OCI-LY3 (cell line): ENCODE data around the gene TTC21B.

Source experiments
- H2AFZ ChIP-seq: fragments of 200-600, 300-600 bp; shearing (Covaris generic); 2 replicates; pipeline ENCODE4 v1.6.0; 2014; ENCODE audit warnings: antibody characterized with exemption, low read depth, low read length
- H3K27ac ChIP-seq: fragments of 200-600, 300-600 bp; sonication (generic); 2 replicates; pipeline ENCODE4 v1.5.1; 2014; ENCODE audit warnings: mild to moderate bottlenecking, low read length, moderate library complexity, mixed read lengths
- H3K27me3 ChIP-seq: fragments of 200-600, 300-600 bp; sonication (generic); 2 replicates; pipeline ENCODE4 v1.6.1; 2014; ENCODE audit warnings: low read depth, low read length, mixed read lengths
- H3K36me3 ChIP-seq: fragments of 200-600, 300-600 bp; sonication (generic); replicated peaks from 2 replicates; pipeline ENCODE3; 2014; ENCODE audit warnings: low read depth, low read length, mixed read lengths
- H3K4me1 ChIP-seq: fragments of 300-600, 200-600 bp; sonication (generic); 2 replicates; pipeline ENCODE4 v1.6.1; 2014; ENCODE audit warnings: low read length, mixed read lengths
- H3K4me2 ChIP-seq: fragments of 200-600, 300-600 bp; sonication (generic); 2 replicates; pipeline ENCODE4 v1.6.1; 2014; ENCODE audit warnings: low read length, mixed read lengths
- H3K4me3 ChIP-seq: fragments of 300-600, 200-600 bp; sonication (generic); 2 replicates; pipeline ENCODE4 v1.5.1; 2014; ENCODE audit warnings: antibody characterized with exemption, mild to moderate bottlenecking, low read length, moderate library complexity
- H3K79me2 ChIP-seq: fragments of 300-600, 200-600 bp; shearing (Covaris generic); 2 replicates; pipeline ENCODE4 v1.6.1; 2014; ENCODE audit warnings: mild to moderate bottlenecking, low read length, mixed read lengths
- H3K9ac ChIP-seq: fragments of 300-600, 200-600 bp; shearing (Covaris generic); 2 replicates; pipeline ENCODE4 v1.6.0; 2014; ENCODE audit warnings: mild to moderate bottlenecking, low read length, moderate library complexity
- H3K9me3 ChIP-seq: fragments of 200-600, 300-600 bp; shearing (Covaris generic); 2 replicates; pipeline ENCODE4 v1.6.1; 2014; ENCODE audit warnings: low read length, mixed read lengths; ENCODE audit not compliant: insufficient read depth
- H4K20me1 ChIP-seq: fragments of 200-600, 300-600 bp; sonication (generic); 2 replicates; pipeline ENCODE4 v1.6.1; 2016; ENCODE audit warnings: low read length, mixed read lengths; ENCODE audit not compliant: insufficient read depth
- EZH2phosphoT487 ChIP-seq: fragments of 200-600 bp; shearing (Covaris generic); IDR thresholded peaks from 2 replicates; pipeline ENCODE4 v1.6.1; 2018; ENCODE audit warnings: antibody characterized with exemption, mixed run types, low read depth
- TF ChIP-seq, protein P1 (sequence below): fragments of 200-600, 300-600 bp; sonication (generic); IDR thresholded peaks from 2 replicates; pipeline ENCODE4 v1.5.1; 2014; ENCODE audit warnings: antibody characterized with exemption, low read length, low read depth

TTC21B gene

DNA sequence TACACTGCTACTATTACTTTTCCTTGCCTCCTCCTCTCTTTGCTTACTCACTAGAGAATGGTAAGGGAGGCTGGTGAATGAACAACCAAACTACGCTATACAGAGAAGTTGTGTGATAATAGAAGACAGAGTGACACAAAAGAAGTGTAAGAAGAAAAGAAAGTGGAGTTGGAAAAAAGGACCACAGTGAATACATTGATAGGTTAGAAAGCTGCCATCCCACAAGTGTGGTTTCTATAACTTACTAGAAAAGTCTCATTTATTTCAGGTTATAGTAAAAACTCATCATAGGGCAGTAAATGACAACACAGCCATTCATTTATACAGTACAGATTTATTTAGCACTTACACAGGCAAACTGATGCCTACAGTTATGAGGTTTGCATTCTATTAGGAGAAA lies 77.3 kb downstream of the TTC21B start:
- no peak overlapping the region for H3K4me3 ChIP-seq
- H3K4me2 ChIP-seq = no peak overlapping the region
- peaks cover 15% of the 10 kb centered on the region for H3K36me3 ChIP-seq
- no peaks in the 10 kb centered on the region for H3K9me3 ChIP-seq
- no peaks in the 10 kb centered on the region for H4K20me1 ChIP-seq
- H2AFZ ChIP-seq = no peak overlapping the region
- TF ChIP-seq, protein P1, sequence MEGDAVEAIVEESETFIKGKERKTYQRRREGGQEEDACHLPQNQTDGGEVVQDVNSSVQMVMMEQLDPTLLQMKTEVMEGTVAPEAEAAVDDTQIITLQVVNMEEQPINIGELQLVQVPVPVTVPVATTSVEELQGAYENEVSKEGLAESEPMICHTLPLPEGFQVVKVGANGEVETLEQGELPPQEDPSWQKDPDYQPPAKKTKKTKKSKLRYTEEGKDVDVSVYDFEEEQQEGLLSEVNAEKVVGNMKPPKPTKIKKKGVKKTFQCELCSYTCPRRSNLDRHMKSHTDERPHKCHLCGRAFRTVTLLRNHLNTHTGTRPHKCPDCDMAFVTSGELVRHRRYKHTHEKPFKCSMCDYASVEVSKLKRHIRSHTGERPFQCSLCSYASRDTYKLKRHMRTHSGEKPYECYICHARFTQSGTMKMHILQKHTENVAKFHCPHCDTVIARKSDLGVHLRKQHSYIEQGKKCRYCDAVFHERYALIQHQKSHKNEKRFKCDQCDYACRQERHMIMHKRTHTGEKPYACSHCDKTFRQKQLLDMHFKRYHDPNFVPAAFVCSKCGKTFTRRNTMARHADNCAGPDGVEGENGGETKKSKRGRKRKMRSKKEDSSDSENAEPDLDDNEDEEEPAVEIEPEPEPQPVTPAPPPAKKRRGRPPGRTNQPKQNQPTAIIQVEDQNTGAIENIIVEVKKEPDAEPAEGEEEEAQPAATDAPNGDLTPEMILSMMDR = no peak
- TF ChIP-seq EZH2phosphoT487 = no peak
- no peak overlapping the region for H3K27ac ChIP-seq
- no peak overlapping the region for H3K9ac ChIP-seq
- no peaks in the 10 kb centered on the region for H3K27me3 ChIP-seq
- H3K4me1 ChIP-seq = peaks cover 32% of the 10 kb centered on the region
- H3K79me2 ChIP-seq = no peaks in the 10 kb centered on the region

DNA sequence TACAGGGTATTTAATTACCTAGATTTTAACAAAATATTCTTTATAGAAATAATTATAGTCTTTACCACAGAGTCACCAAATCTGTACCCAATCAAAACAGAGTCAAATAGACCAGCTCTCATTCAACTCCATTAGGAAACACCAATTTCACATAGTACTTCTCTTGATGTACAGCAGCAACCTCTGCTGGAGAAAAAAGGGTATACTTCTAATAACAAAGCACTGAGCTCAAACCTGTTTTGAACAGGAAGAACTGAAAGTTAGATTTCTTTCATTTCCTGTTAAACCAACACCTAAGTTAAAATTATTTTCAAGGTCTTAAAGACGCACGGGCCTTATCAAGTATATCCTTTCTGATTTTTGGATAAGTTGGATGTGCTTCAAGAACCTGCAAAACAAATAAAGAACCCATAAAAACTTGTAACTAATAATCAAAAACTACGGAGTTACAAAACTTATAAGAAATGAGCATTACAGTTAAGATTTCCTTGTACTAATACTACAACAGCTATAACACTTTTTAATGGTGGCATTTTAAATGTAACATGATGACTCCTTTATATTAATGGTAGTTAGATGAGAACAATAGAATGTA lies 79.0 kb downstream of the TTC21B start:
- peak overlapping the region; percentile 29 for H3K4me3 ChIP-seq
- H3K27ac ChIP-seq = peak overlapping the region; percentile 21; the same call in 1 of the 2 replicates
- no peaks in the 10 kb centered on the region for H3K9me3 ChIP-seq
- TF ChIP-seq, protein P1 = peak; percentile 76
- no peak for TF ChIP-seq EZH2phosphoT487
- H2AFZ ChIP-seq = 0 out of 2 replicates have a peak overlapping the region, but pooled peaks have one; percentile 8
- no peaks in the 10 kb centered on the region for H3K27me3 ChIP-seq
- no peaks in the 10 kb centered on the region for H4K20me1 ChIP-seq
- H3K4me1 ChIP-seq = peaks cover 32% of the 10 kb centered on the region
- peak overlapping the region; percentile 58 for H3K4me2 ChIP-seq
- H3K9ac ChIP-seq = 0 out of 2 replicates have a peak overlapping the region, but pooled peaks have one; percentile 3
- peaks cover 9% of the 10 kb centered on the region for H3K36me3 ChIP-seq
- H3K79me2 ChIP-seq = no peaks in the 10 kb centered on the region

DNA sequence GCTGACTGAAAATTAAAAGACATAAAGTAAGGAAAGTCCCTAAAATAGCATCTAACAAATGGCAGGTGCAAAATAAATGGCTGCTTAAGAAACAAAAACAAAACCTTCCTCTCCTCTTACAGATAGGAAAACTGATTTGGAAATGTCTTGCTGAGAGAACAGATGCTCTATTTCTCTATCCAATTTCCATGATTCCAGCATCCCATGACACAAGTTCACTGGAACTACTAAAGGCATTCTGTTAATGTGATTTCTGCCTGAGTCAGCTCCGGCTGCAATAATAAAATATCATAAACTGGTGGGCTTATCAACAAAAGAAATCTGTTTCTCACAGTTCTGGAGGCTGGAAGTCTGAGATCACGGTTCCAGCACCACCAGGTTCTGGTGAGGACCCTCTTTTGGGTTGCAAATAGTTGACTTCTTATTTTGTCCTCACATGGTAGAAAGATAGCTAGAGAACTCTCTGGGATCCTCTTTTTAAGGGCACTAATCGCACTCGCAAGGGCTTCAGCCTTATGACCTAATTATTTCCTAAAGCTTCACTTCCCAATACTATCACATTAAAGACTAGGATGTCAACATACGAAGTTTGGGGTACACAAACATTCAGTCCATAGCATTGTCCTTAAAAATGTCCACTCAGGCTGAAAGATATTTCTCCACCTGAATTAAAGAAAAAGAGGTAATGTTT lies 81.3 kb downstream of the TTC21B start:
- no peaks in the 10 kb centered on the region for H3K27me3 ChIP-seq

DNA sequence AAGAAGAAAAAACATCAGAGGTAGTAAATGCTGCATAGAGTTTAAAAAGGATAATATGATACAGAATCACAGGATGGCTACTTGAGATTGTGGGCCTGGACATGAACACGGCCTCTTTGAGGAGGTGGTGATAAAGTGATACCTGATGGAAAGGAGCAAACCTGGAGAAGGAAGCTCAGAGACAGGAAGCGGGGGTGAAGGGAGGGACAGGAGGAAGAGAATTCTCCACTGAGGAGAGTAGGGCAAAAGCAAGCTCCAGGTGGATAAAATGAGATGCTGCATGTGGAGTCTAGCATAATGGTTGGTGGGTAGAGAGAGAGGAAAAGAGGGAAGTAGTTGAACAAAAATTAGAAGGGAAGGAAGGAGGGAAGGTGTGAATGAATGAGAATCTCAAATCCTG lies 82.6 kb downstream of the TTC21B start:
- Histone ChIP-seq H3K79me2 (no peaks in the 10 kb centered on the region), H3K27me3 (no peaks in the 10 kb centered on the region), H3K4me1 (peaks cover 13% of the 10 kb centered on the region), H3K27ac (no peak overlapping the region), H3K4me3 (no peak overlapping the region), H3K9me3 (no peaks in the 10 kb centered on the region), H3K36me3 (peaks cover under 1% of the 10 kb centered on the region), H2AFZ (no peak overlapping the region), H3K4me2 (no peak overlapping the region), H4K20me1 (no peaks in the 10 kb centered on the region), H3K9ac (no peak overlapping the region)
- no peak for TF ChIP-seq EZH2phosphoT487
- TF ChIP-seq, protein P1 = no peak

More for the DNA sequence above, 81.3 kb downstream of the TTC21B start:
- peaks cover 20% of the 10 kb centered on the region for H3K4me1 ChIP-seq
- H3K79me2 ChIP-seq = no peaks in the 10 kb centered on the region
- no peak overlapping the region for H3K4me3 ChIP-seq
- H4K20me1 ChIP-seq = no peaks in the 10 kb centered on the region
- peaks cover 6% of the 10 kb centered on the region for H3K36me3 ChIP-seq
- H2AFZ ChIP-seq = no peak overlapping the region
- no peaks in the 10 kb centered on the region for H3K9me3 ChIP-seq
- no peak overlapping the region for H3K4me2 ChIP-seq
- H3K9ac ChIP-seq = no peak overlapping the region
- no peak overlapping the region for H3K27ac ChIP-seq
- TF ChIP-seq, protein P1 = no peak
- TF ChIP-seq EZH2phosphoT487 = no peak
